ENCODE results near the gene SHOX. TPM values are rescaled to one million over a fixed set of nuclear protein-coding genes. Genes with fewer than 3 reads are reported as not detected.

Gene SHOX
- polyA plus RNA-seq, 1 of the 3 experiments (the other 2 are of a cell fraction) = not detected

GRCh38 chrX:636981-637659 lies 6.5 kb downstream of the SHOX start:
- Histone ChIP-seq H3K4me1 (ENCODE audit: control insufficient read depth in 1 of 2, insufficient read depth in 2 of 2, low read depth in 1 of 2, low read length in 1 of 2) (no peaks in the 10 kb centered on the region), H3K9me2 (no peaks in the 10 kb centered on the region), H3K36me3 (replicated peaks in 1 of 2; ENCODE audit: control insufficient read depth in 1 of 2, insufficient read depth in 2 of 2, low read length in 1 of 2) (no peaks in the 10 kb centered on the region), H2AFZ (ENCODE audit: low read depth) (no peak overlapping the region), H3K9me3 (no peaks in the 10 kb centered on the region), H3K4me2 (0 out of 2 replicates have a peak overlapping the region, but pooled peaks have one; percentile 37), H4K20me1 (ENCODE audit: insufficient read depth) (no peaks in the 10 kb centered on the region), H3K9ac (no peak overlapping the region), H3K27me3 (ENCODE audit: insufficient read depth) (peaks cover 70% of the 10 kb centered on the region), H3K27ac (ENCODE audit: low read depth in 2 of 2, low read length in 1 of 2) (no peak overlapping the region), H3F3A (replicated peaks; ENCODE audit: insufficient read depth) (no peaks in the 10 kb centered on the region), H3K79me2 (ENCODE audit: insufficient read depth) (no peaks in the 10 kb centered on the region), H3K4me3 (ENCODE audit: low read depth in 2 of 2, low read length in 1 of 2) (no peak overlapping the region)
- ChIA-PET CTCF (no interaction called here), POLR2A (no interaction called here)
- DNase-seq = no peak
- 9% methylated on average over 27 of the region's 27 CpGs for whole genome bisulfite sequencing (ENCODE audit: low lambda C conversion rate)
- no peak for TF ChIP-seq NRF1 (IDR thresholded peaks at IDR 0.05; ENCODE audit: low read depth, low read length)

- no peaks in the 10 kb centered on the region for H3K79me2 ChIP-seq (ENCODE audit: insufficient read depth)
- ChIA-PET POLR2A (no interaction called here), CTCF (no interaction called here)
- TF ChIP-seq CTCF (IDR thresholded peaks at IDR 0.05) = no peak
- no peak for TF ChIP-seq RFX5 (IDR thresholded peaks at IDR 0.05; ENCODE audit: low read length)
- TF ChIP-seq MXI1 (IDR thresholded peaks at IDR 0.05; ENCODE audit: low read depth, low read length) = no peak
- no peak overlapping the region for H3K4me3 ChIP-seq (ENCODE audit: low read depth in 2 of 2, low read length in 1 of 2)
- no peak overlapping the region for H3K9ac ChIP-seq
- H3K36me3 ChIP-seq (replicated peaks in 1 of 2; ENCODE audit: control insufficient read depth in 1 of 2, insufficient read depth in 2 of 2, low read length in 1 of 2) = no peaks in the 10 kb centered on the region
- H3K9me3 ChIP-seq = no peaks in the 10 kb centered on the region
- no peak overlapping the region for H2AFZ ChIP-seq (ENCODE audit: low read depth)
- H3K27me3 ChIP-seq (ENCODE audit: insufficient read depth) = peaks cover 63% of the 10 kb centered on the region
- no peak for DNase-seq
- no peaks in the 10 kb centered on the region for H3K4me1 ChIP-seq (ENCODE audit: control insufficient read depth in 1 of 2, insufficient read depth in 2 of 2, low read depth in 1 of 2, low read length in 1 of 2)
- no peaks in the 10 kb centered on the region for H3K9me2 ChIP-seq
- H3K27ac ChIP-seq (ENCODE audit: low read depth in 2 of 2, low read length in 1 of 2) = no peak overlapping the region
- no peaks in the 10 kb centered on the region for H3F3A ChIP-seq (replicated peaks; ENCODE audit: insufficient read depth)
- WGBS (ENCODE audit: low lambda C conversion rate) = 6% methylated on average over 28 of the region's 29 CpGs
- H4K20me1 ChIP-seq (ENCODE audit: insufficient read depth) = no peaks in the 10 kb centered on the region
- H3K4me2 ChIP-seq = 0 out of 2 replicates have a peak overlapping the region, but pooled peaks have one; percentile 37
Observed at GRCh38 chrX:637660-638481, 7.3 kb downstream of the SHOX start.

GRCh38 chrX:638482-639131 lies 8.0 kb downstream of the SHOX start:
- no peaks in the 10 kb centered on the region for H3F3A ChIP-seq (replicated peaks; ENCODE audit: insufficient read depth)
- H3K9me3 ChIP-seq = no peaks in the 10 kb centered on the region
- DNase-seq = no peak
- no peak for TF ChIP-seq RAD21 (IDR thresholded peaks at IDR 0.05; ENCODE audit: low read length)
- no peak for TF ChIP-seq POLR2AphosphoS5 (IDR thresholded peaks at IDR 0.05; ENCODE audit: low read depth, low read length)
- TF ChIP-seq JUND (IDR thresholded peaks at IDR 0.05) = no peak
- TF ChIP-seq EP300 (IDR thresholded peaks at IDR 0.05; ENCODE audit: borderline replicate concordance in 1 of 2, low read depth in 1 of 2, low read length in 1 of 2) = no peak
- no peak overlapping the region for H3K9ac ChIP-seq
- no peaks in the 10 kb centered on the region for H3K4me1 ChIP-seq (ENCODE audit: control insufficient read depth in 1 of 2, insufficient read depth in 2 of 2, low read depth in 1 of 2, low read length in 1 of 2)
- H3K9me2 ChIP-seq = no peaks in the 10 kb centered on the region
- H3K4me2 ChIP-seq = no peak overlapping the region
- POLR2A ChIA-PET = no interaction called here
- no peaks in the 10 kb centered on the region for H3K79me2 ChIP-seq (ENCODE audit: insufficient read depth)
- no peak overlapping the region for H3K4me3 ChIP-seq (ENCODE audit: low read depth in 2 of 2, low read length in 1 of 2)
- CTCF ChIA-PET = no interaction called here
- H3K27me3 ChIP-seq (ENCODE audit: insufficient read depth) = peaks cover 56% of the 10 kb centered on the region
- no peak overlapping the region for H3K27ac ChIP-seq (ENCODE audit: low read depth in 2 of 2, low read length in 1 of 2)
- WGBS (ENCODE audit: low lambda C conversion rate) = 14% methylated on average over 12 of the region's 18 CpGs
- H2AFZ ChIP-seq (ENCODE audit: low read depth) = no peak overlapping the region
- no peaks in the 10 kb centered on the region for H4K20me1 ChIP-seq (ENCODE audit: insufficient read depth)
- H3K36me3 ChIP-seq (replicated peaks in 1 of 2; ENCODE audit: control insufficient read depth in 1 of 2, insufficient read depth in 2 of 2, low read length in 1 of 2) = no peaks in the 10 kb centered on the region

Data from SK-N-SH (cell line).